Eye (tissue), 1 donor: ENCODE measurements around the gene GJC1.
"Not testable (repeated sequence)": the region's sequence is repeated elsewhere in the genome, so short reads cannot be mapped to it uniquely, and the experiment has no call there.

Experiments used
- DNase-seq: peaks from one replicate; pipeline ENCODE4 v3.0.0-alpha.2; 2015

The GJC1 gene

DNA sequence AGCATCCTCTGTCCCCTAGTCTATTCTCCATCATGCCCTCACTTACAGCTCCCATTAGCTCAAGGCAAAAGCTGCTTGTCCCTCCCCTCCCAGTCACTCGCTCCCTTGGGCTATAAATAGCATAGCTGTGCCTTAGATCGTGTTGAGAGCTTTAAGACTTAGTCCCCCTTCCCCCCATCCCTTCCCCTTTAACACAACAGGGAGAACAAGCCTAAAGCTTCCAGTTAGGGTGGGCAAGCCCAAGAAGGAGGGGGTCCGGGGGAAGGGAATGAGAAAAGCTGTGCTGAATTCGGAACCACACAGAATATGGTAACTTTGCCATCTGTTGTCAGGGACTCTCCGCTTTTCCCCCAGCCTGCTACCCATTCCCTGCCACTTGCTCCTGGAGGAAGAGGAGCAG, 12.7 kb upstream of the GJC1 start:
- peak; percentile 50 for DNase-seq

DNA sequence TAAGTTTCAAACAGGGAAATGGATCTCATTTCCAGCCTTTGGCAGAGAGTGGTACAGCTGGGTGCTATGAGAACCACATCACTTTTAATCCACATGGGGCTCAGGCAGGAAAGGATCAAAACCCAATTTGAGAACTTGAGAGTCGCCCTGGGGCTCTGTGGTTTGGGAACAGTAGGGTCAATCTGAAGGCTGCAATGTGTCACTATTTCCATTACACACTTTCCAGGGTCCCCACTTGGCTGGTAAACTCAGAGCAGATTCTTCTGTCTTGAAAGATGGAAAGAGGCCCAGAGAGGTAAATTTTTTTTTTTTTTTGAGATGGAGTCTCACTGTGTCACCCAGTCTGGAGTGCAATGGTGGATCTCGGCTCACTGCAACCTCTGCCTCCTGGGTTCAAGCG, 10.8 kb upstream of the GJC1 start:
- peak; percentile 14 for DNase-seq

DNA sequence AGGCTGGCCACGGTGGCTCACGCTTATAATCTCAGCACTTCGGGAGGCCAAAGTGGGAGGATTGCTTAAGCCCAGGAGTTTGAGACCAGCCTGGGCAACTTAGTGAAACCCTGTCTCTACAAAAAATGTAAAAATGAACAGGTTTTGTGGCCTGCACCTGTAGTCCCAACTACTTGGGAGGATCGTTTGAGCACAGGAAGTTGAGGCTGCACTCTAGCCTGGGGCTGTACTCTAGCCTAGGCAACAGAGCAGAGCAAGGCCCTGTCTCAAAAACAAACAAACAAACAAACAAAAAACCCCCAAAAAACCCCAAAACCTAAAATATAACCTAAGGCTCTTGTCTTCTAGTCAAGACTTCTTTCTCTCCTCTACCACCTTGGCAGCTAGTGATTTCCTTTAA, 10.2 kb upstream of the GJC1 start:
- DNase-seq: no peak

DNA sequence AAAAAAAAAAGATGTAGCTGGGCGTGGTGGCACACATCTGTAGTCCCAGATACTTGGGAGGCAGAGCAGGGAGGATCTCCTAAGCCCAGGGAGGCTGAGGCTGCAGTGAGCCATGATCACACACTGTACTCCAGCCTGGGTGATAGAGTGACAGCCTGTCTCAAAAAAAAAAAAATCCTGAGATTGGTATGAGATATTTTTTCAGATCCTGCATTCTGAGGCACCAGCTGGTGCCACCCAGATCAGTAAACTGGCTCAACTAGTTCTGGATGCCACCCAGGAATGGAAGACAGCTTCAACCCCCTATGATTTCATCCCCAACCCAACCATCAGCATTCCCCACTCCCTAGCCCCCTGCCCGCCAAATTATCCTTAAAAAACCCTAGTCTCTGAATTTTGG, 7.1 kb upstream of the GJC1 start:
- DNase-seq: no peak

DNA sequence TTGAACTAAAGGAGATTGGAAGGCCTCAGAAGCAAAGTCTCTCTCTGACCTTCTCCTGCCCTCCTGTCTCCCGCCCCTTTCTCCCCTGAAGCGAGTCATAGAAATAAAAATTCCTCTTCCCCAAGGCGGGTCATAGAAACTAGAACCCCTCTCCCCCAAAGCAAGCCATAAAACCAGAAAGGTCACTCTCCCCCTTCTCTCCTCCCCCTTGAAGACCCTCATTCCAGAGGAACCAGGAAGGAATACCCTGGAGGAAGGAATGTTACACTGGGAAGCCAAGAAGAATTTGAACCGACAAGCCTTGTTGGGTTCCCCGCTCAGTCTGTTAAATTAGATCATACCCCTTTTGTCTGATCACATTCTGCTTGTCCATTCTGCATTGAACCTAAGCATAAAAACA, 2.7 kb upstream of the GJC1 start:
- peak; percentile 35 for DNase-seq

DNA sequence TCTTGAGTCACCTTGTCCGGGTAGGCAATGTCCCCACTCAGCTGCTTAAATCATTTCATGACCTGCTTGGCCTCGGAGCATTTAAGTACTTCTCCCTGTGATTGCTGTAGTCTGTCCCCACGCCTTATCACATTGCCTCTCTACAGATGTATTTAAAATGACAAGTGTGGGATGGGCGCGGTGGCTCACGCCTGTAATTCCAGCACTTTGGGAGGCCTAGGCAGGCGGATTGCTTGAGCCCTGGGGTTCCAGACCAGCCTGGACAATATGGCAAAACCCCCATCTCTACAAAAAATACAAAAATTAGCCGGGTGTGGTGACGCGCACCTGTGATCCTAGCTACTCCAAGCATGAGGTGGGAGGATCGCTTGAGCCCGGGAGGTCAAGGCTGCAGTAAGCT, 1.3 kb upstream of the GJC1 start:
- no peak for DNase-seq

DNA sequence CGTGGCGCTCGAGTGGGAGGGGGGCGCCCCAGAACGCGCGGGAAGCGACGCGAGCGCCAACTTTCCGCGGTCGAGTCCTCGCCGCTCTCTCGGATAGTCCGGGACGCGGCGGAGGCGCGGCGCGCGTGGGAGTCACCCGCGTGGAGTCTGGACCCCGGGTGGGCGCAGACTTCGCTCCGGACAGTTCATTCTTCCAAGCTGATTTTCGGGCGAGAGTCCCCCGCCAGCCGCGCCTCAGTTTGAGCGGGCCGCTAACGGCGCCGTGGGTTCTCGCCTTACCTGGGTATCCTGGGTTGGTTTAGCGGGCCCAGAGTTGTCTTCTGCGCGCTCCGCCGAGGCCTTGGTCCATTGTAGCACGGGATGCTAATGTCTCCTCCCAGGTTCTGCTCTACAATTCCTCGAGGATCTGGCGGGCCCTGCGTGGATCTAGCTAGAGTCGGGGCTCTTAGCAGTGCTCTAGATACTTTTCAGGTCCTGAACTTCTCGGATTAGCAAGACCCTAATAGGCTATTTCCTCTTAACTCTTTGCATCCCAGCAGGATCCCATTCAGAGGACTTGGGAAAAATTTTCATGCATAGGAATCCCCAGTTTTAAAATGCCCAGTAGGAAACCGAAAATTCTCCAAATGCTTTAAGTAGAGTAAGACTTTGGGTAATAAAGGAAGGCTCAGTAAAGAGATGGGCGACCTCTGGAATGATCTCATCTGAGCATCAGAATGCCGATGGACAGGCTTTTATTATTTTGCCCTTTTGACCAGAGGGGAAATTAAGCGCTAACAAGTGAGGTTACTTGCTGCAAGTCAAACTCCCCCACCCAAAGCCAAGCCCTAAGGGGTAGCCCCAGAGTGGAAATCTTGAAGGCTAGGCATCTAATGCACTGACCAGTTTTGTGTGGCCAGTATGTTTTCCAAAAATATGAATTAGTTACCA, 537 bp upstream of the GJC1 start:
- peak; percentile 78 for DNase-seq

DNA sequence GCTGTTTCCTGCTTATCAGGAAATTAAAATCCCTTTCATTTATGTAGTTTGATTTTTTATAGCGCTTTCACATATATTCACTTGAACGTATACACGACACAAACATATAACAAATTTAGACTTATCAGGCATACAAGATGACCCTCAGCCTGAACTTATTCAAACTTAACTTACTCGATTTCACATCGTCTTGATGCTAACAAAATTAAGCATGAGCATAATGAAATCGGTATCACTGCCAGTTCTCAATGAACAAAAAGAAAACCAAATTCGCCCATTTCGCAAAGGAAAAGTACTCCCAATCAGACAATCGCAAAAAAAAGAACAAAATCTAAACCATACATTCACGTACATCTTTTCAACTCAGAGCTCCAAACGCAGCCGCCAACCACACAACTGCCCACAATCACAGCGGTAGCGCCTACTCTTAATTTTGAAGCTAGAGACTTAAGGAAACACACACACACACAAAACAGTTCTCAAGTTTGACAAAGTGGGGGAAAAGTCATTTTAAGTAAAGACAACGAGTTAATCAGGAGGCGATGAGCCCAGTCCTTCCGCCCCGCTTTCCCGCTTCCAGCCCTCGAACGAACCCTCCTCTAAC, 1.1 kb downstream of the GJC1 start:
- peak; percentile 81 for DNase-seq

DNA sequence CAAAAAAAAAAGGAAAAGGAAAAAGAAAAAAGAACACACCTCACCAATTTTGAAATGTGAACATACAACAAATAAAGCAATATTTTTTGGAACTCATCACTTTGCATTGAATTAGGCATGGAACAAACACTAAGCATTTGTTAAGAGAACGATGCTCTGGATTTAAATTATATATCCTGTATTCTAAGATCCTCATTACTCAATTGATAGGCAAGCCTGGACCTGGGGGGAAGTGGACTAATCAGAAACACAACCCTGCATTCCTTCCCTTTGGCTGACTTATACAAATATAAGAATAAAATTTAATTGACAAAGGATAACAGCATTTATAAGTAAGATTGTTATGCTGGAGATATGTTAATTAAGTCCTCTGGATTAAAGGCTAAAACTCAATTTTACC, 2.2 kb downstream of the GJC1 start:
- DNase-seq: no peak

DNA sequence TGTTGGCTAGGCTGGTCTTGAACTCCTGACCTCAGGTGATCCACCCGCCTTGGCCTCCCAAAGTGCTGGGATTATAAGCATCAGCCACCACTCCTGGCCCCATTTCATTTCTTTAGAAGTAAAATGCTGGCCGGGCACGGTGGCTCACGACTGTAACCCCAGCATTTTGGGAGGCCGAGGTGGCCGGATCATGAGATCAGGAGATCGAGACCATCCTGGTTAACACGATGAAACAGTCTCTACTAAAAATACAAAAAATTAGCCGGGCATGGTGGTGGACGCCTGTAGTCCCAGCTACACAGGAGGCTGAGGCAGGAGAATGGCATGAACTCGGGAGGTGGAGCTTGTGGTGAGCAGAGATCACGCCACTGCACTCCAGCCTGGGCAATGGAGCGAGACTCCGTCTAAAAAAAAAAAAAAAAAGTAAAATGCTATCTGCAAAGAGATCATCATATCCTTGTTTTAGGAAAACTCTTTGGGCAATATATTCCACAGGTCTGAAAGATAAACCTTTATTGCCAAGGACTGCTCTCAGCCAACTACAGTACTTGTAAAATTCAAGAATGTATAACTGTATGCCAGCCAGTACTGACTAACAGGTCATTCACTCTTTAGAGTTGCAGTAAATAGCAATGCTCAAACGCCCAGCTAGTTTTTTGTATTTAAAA, 3.8 kb downstream of the GJC1 start:
- DNase-seq: no peak

DNA sequence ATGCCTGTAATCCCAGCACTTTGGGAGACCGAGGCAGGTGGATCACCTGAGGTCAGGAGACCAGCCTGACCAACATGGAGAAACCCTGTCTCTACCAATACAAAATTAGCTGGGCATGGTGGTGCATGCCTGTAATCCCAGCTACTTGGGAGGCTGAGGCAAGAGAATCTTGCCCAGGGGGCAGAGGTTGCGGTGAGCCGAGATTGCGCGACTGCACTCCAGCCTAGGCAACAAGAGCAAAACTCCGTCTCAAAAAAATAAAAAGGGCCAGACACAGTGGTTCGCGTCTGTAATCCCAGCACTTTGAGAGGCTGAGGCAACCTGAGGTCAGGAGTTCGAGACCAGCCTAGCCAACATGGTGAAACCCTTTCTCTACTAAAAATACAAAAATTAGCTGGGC, 4.9 kb downstream of the GJC1 start:
- DNase-seq: not testable (repeated sequence)

DNA sequence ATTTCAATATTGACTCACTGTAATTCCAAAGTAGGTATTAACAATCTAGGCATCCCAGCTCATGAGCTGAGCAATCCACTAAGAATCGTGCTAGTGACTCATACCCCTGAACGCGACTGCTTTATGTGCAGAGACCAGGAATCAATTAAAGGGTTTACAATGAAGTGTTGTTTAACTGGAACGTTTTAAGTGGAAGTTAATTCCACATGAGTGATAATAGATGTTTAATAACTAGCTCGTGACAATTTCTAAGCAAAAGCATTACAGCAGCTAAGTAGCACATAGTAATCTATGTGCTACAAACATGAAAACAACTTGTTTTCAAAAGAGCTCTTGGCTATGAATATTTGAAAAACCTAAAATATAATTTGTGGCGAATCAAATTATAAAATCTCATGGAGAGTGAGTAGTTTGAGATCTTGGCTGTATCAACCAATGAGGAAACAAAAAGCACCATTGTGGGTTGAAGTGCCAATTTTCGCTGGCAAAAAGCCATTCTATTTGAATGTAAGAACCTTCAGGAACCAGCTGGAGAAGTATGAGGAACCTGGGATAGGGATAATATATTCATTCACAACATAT, 9.4 kb downstream of the GJC1 start:
- peak; percentile 55 for DNase-seq

DNA sequence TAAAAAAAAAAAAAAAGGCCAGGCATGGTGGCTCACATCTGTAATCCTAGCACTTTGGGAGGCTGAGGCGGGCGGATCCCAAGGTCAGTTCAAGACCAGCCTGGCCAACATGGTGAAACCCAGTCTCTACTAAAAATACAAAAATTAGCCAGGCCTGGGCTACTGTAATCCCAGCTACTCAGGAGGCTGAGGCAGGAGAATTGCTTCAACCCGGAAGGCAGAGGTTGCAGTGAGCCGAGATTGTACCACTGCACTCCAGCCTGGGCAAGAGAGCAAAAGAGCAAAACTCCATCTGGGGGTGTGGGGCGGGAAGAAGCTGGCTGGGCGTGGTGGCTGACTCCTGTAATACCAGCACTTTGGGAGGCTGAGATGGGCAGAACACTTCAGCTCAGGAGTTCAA, 11.6 kb downstream of the GJC1 start:
- DNase-seq: not testable (repeated sequence)

DNA sequence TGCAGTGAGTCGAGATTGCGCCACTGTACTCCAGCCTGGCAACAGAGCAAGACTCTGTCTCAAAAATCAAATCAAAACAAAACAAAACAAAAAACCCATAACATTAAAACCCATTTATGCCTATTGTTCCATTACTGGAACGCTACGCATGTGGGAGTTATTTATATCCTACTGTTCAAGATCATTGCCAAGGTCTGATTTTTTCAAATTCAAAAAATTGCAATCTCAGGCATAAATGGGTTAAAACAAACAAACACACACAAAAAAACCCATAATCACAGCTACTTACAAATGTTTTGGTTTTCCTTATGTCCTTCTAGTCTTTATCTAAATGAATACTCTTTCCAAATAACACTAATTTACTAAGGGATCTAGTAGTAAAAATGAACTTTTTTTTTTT, 17.8 kb downstream of the GJC1 start:
- DNase-seq: no peak

DNA sequence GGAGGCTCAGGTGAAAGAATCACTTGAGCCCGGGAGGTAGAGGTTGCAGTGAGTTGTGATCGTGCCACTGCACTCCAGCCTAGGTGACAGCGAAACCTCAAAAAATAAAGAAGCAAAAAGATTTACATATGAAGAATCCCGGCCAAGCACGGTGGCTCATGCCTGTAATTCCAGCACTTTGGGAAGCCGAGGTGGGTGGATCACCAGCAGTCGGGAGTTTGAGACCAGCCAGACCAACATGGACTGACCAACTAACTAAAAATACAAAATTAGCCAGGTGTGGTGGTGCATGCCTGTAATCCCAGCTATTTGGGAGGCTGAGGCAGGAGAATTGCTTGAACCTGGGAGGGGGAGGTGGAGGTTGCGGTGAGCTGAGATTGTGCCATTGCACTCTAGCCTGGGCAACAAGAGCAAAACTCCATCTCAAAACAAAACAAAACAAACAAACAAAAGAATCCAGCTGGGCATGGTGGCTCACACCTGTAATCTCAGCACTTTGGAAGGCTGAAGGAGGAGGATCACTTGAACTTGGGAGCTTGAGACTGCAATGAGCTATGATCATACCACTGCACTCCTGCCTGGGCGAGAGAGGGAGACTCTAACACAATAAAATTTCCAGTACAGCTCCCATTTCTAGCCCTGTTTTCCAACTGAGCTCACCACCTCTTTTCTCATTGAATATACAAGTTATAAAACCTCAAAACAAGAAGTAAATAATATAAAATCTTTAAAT, 21.3 kb downstream of the GJC1 start:
- not testable (repeated sequence) for DNase-seq

DNA sequence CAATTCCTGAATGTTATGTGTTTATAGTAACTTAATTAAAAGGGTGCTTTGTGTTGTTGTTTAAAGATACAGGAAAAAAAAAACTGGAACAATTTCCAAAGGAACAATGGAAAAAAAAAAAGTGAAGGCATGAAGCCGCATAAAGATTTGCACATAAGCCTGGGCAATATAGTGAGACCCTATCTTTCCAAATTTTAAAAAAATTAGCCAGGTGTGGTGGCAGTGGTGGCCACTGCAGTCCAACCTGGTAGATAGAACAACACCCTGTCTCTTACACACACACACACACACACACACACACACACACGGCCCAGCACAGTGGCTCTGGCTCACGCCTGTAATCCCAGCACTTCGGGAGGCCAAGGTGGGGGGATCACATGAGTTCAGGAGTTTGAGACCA, 21.9 kb downstream of the GJC1 start:
- DNase-seq: no peak

DNA sequence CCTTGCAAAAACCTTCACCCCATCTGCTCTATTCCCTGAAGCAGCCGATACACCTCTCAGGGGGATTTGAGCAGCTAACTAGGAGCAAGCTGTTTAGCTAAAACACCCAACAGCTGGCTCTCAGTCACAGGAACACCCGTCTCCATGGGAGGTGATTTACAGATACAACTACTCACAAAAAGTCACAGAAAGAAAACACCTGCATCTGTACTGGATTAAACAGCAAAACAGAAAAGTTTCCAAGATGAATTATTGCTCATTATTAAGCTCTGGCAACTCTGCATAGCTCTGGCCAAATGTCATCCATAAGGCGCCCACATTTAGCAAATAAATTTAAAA, 22.3 kb downstream of the GJC1 start:
- peak; percentile 38 for DNase-seq

DNA sequence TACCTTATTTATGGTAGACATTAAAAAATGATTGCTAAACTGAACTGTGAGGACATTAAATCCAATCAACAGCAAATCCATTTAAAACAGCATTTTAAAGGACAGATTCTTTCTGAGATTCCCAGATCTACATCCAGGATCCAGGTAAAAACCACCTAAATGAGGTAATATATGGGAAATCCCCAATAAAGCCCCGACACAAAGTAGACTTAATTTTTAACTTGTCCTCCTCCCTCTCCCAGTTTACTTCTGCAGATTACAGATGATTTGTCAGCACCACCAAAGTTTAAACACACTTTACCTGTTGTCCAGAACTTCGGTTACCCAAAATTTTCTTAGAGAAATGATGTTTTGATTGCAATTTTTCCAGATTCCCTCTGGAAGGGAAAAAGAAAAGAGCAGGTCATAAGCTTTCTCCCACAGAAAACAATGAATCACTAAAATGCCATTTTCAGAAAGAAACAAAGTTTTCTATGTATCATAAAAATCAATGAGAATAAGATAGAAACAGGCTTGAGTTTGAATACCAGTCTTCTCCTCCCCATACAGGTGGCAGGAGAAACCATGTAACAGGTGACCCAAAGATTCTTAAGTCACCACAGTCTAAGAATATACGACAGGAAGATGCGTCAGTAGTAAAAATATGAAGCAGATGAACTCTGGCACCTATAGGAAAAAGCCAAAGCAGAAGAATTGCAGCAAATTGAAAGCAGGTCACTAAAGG, 22.8 kb downstream of the GJC1 start:
- no peak for DNase-seq

DNA sequence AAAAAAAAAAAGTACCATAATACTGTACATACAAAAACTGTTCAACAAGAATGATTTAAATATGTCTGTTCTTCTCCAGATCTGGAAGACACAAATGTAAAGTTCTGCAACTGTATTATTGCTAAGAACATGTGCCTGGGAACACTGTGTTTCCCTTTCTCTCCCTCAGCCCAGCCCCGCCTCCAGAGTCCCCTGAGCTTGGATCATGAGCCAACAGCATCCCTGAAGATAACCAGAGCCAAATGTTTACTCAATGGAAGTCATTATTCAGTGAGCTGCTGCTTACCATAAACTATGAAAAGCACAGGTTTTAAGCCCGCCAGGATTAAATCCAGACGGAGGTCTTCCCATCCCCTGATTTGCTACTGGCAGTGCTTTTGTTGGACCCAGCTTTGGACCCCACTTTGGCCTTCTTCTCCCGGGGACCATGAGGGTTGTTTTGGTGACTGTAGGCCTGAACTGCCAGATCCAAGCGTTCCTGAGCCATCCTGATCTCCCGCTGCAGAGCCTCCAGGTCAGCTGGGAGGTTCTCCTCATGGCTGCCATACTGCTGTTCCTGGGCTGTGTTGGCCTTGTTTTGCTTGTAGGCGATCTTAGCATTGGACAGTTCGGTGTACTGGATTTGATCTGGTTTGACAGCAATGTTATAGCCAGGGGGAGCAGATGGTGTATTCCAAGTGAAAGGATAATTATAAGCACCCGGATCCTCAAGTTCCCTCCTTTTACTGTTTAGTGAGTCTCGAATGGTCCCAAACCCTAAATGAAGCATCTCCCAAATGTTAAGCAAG, 25.6 kb downstream of the GJC1 start:
- DNase-seq: peak; percentile 74

DNA sequence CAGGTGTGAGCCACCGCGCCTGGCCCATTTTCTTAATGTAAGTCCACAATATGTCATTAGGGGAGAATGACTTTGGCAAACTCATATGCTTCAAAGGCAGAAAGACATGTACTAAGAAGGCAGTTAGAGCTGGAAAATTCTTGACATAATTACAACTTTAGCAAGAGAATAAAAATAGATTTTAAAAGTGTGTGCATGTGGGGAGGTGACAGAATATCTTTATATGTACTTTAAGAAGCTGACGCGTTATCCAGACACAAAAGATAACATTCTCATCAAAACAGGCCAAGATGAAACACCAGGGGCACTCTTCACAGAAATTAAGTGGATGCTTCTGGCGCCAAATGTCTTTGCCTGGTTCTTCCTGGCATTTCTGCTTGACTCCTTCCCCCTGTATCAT, 28.2 kb downstream of the GJC1 start:
- DNase-seq: no peak

DNA sequence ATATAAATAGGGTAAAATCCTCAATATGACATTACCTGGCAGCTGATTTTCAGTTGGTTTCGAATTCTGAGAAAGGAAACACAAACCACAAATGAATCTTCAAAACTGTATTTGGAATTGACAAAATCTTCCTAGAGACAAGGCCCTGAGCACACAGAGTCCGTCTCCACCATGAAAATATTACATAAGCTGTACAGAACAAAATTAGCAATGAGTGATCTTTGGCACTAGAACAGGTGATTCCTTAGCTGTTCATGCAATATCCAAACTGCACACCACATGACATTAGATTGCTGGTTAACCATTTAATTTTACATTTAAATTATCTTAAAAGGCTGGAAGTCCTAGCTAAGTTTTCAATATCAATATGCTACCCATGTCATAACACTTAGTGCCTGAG, 31.7 kb downstream of the GJC1 start:
- DNase-seq: no peak

DNA sequence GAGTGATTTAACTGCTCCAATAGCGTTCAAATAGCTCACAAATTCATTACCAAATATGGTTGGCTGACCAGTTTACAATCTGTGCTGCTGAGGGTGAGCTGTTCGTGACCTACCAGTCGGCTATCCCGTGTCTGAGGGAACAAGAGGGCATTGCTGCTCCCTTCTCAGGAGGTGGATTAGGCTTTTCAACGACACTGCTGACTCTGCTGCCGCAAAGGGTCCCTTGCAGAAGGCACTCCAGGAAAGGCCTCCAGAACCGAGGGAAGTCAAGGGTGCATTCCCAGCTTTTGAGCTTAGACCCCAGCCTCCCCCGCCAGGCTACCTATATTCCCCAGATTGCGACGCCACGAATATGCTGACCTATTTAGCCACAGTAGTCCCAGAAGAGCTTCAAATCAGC, 32.3 kb downstream of the GJC1 start:
- no peak for DNase-seq
